Measurements from ENCODE around the gene AATF.

AATF gene

DNA sequence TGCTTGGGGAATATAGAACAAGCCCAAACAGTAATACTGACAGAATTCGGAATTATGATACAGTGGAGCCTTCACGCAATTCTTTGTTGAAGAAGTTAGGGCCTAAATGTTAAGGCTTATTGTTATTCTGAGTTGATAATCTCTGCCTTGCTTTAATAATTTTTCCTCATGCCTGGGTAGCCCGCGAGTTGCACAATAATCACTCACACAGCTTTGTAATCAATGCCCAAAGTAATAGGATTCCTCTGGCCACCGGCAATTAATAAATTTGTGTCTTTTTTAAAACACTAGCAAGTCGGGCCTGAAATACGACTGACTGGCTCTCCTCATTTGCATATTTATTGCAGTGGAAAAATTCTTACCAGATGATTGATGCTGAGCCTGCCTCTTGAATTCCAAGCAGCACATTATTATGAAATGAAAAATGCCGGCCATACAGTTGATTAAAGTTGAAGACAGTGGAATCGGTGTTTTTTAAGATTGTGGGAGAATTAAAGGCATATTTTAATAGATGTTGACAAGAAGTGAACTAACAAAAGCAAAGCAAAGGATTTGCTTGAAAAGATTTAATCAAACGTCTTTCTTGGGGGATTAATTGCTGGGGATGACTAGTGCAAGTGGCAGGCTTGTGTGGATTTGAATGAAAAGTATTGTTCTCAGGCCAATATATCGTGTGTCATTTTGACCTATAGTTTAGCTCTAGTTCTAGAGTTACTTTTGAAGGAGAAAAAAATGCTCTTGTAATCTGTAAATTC is 30.2 kb downstream of the AATF start:
- H3K4me3 ChIP-seq (ENCODE audit: low read depth, low read length), result no peak overlapping the region

DNA sequence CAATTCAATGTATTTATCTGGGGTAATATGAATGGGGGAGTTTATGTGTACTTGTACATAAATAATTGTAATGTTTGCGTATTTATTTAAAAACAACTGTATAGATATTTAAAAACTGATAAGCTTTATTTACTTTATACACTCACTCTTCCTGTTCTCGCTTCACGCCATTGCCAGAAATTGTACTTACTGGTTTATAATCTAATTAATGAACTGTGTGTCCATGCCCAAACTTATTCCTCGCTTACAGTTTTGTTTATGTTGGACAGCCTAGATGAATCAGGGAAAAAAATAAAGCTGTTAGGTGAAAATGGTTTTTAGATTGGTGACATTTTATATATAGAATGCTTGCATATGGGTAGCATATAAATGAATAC is 30.8 kb downstream of the AATF start:
- H3K4me3 ChIP-seq (ENCODE audit: low read depth, low read length), result no peak overlapping the region

DNA sequence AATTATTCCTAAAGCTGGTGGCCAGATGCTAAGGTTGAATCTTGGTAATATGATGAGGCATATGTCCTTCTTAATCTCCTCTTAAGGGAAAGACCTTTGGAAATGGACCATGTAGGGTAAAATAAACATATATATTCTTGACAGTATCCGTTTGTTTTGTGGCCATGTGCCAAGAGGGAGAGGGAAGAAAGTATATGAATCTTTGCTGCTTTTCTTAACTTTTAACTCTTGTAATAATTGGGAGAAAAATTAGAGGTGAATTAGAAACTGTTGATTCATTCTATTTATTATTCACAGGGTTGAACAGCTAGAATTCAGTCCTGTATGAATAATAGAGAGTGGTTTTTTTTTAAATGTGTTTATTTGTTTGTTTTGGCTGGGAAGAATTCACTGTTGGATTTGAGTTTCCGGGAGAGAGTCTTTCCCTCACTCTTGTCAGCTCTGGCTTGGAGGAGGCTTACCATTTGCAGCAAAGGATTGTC is 31.6 kb downstream of the AATF start:
- no peak overlapping the region for H3K4me3 ChIP-seq (ENCODE audit: low read depth, low read length)

GRCh38 chr17:36983618-36984017 is 34.9 kb downstream of the AATF start:
- no peak overlapping the region for H3K4me3 ChIP-seq (ENCODE audit: low read depth, low read length)

DNA sequence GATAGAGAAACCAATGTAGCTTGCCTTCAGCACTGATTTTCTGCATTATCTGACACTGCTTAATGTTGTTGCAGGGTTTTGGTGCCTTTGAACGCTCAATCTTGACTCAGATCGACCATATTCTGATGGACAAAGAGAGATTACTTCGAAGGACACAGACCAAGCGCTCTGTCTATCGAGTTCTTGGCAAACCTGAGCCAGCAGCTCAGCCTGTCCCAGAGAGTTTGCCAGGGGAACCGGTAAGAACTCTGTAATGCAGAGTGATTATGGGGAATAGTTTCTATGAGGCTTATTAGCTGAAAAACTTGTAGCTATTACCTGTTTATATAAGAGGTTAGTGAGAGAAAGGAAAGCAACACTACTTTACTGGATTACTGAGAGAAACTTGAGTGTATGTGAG is 40.4 kb downstream of the AATF start:
- no peak overlapping the region for H3K4me3 ChIP-seq (ENCODE audit: low read depth, low read length)

GRCh38 chr17:36992701-36993100 is 43.9 kb downstream of the AATF start:
- no peak overlapping the region for H3K4me3 ChIP-seq (ENCODE audit: low read depth, low read length)

- H3K4me3 ChIP-seq (ENCODE audit: low read depth, low read length), result no peak overlapping the region
Measured at GRCh38 chr17:36993227-36993626, 44.5 kb downstream of the AATF start.

GRCh38 chr17:36994438-36994837 is 45.7 kb downstream of the AATF start:
- H3K4me3 ChIP-seq (ENCODE audit: low read depth, low read length), result no peak overlapping the region

- H3K4me3 ChIP-seq (ENCODE audit: low read depth, low read length), result no peak overlapping the region
Measured at GRCh38 chr17:36999471-36999870, 50.7 kb downstream of the AATF start.

DNA sequence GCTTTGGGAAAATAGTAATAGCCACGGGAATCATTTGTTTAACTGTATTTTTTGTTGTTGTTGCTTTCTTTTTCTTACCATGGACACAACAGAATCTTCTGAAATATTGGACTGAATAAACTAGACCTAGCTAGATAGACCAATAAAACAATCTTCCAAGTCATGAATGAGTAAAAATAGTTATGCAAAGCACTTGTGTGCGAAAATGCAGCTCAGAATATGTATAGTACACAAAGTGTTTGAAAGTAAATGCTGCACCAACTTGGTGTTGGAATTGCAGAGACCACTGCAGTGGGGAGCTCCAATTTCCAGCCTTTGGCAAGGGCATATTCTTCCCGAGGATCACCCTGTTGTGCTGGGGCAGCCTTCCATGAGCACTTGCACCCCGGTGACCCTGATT is 68.0 kb downstream of the AATF start:
- H3K4me3 ChIP-seq (ENCODE audit: low read depth, low read length), result no peak overlapping the region

GRCh38 chr17:37017404-37017803 is 68.7 kb downstream of the AATF start:
- no peak overlapping the region for H3K4me3 ChIP-seq (ENCODE audit: low read depth, low read length)

GRCh38 chr17:37019117-37019740 is 70.5 kb downstream of the AATF start:
- no peak overlapping the region for H3K4me3 ChIP-seq (ENCODE audit: low read depth, low read length)

GRCh38 chr17:37019741-37020129 is 71.0 kb downstream of the AATF start:
- no peak overlapping the region for H3K4me3 ChIP-seq (ENCODE audit: low read depth, low read length)

- no peak overlapping the region for H3K4me3 ChIP-seq (ENCODE audit: low read depth, low read length)
Measured at GRCh38 chr17:37024181-37024637, 75.5 kb downstream of the AATF start.

- no peak overlapping the region for H3K4me3 ChIP-seq (ENCODE audit: low read depth, low read length)
Measured at GRCh38 chr17:37025238-37025637, 76.5 kb downstream of the AATF start.

GRCh38 chr17:37025847-37026530 is 77.2 kb downstream of the AATF start:
- H3K4me3 ChIP-seq (ENCODE audit: low read depth, low read length), result no peak overlapping the region

GRCh38 chr17:37026531-37026869 is 77.7 kb downstream of the AATF start:
- H3K4me3 ChIP-seq (ENCODE audit: low read depth, low read length), result no peak overlapping the region

DNA sequence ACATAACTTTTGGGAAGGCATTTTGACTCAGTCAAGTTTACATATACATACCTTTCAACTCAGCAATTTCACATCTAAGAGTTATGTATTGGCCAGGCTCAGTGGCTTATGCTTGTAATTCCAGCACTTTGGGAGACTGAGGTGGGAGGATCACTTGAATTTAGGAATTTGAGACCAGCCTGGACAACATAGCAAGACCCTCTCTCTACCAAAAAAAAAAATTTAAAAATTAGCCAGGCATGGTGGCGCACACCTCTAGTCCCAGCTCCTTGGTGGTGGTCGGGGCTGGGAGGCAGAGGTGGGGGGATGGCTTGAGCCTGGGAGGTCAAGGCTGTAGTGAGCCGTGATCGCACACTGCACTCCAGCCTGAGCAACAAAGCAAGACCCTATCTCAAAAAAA is 79.3 kb downstream of the AATF start:
- no peak overlapping the region for H3K4me3 ChIP-seq (ENCODE audit: low read depth, low read length)

GRCh38 chr17:37031493-37032083 is 82.8 kb downstream of the AATF start:
- no peak overlapping the region for H3K4me3 ChIP-seq (ENCODE audit: low read depth, low read length)

DNA sequence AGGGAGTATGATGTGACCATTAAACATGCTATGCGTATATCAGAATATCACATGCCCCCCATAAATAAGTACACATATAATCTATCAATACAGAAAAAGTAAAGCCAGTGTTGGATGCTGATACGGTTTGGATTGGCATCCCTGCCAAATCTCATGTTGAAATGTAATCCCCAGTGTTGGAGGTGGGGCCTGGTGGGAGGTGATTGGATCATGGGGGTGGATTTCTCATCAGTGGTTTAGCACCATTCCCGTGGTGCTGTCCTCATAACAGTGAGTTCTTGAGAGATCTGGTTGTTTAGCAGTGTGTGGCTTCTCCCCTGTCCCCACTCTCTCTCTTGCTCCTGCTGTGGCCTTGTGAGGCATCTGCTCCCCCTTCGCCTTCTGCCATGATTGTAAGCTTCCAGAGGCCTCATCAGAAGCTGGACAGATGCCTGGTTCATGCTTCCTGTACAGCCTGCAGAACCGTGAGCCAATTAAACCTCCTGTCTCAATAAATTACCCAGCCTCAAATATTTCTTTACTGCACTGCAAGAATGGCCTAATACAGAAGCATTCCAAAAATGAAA is 88.9 kb downstream of the AATF start:
- no peak overlapping the region for H3K4me3 ChIP-seq (ENCODE audit: low read depth, low read length)

DNA sequence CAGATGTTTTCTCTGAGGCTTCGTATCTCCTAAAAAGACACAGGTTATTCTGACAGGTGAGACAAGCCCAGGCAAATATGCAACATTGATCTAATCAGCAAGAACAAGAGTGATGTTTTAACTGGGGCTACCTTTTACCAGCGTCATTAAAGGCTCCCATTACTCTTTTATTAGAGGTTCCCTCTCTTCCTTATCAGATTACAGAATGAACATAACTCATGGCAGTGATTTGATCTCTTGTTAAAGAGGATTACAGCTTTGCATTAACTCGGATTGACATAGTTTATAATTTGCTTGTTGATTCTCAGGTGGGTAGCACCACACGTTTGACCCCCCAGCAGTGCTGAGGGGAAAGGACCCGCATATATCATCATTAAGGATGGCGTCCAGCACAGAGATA is 90.5 kb downstream of the AATF start:
- no peak overlapping the region for H3K4me3 ChIP-seq (ENCODE audit: low read depth, low read length)
